Bronchial epithelial cell (primary cell): ENCODE measurements around the gene HSF2BP. TPM values are rescaled to one million over a fixed set of nuclear protein-coding genes. Genes with fewer than 3 reads are reported as not detected.
"Not testable (repeated sequence)": the region's sequence is repeated elsewhere in the genome, so short reads cannot be mapped to it uniquely, and the experiment has no call there.

Experiments used
- DNase-seq: peaks from one replicate; pipeline ENCODE4 v3.0.0-alpha.2; 2010; ENCODE audit warnings: low read depth
- FAIRE-seq: peaks from 2 replicates; lab custom pipeline; 2011; peaks lifted over from hg19 to GRCh38; lab: Jason Lieb, UNC
- H3K27me3 ChIP-seq: 2 replicates; pipeline ENCODE4 v1.5.1; 2011; ENCODE audit warnings: low read length; ENCODE audit not compliant: control insufficient read depth, insufficient read depth
- H3K36me3 ChIP-seq: 2 replicates; pipeline ENCODE4 v1.5.1; 2011; ENCODE audit warnings: low read length; ENCODE audit not compliant: control insufficient read depth, insufficient read depth
- H3K4me3 ChIP-seq: 2 replicates; pipeline ENCODE4 v1.5.1; 2011; ENCODE audit warnings: mild to moderate bottlenecking, low read depth, low read length, control low read depth
- total RNA-seq: library from RNA; depleted of rRNA; stranded (reverse); fragments of >200 nt; gene quantifications from 2 replicates; pipeline ENCODE4 v1.2.1, GENCODE V29; 2014

Gene HSF2BP
- total RNA-seq, 1 donor from 2014 or later, result 6.6 TPM

DNA sequence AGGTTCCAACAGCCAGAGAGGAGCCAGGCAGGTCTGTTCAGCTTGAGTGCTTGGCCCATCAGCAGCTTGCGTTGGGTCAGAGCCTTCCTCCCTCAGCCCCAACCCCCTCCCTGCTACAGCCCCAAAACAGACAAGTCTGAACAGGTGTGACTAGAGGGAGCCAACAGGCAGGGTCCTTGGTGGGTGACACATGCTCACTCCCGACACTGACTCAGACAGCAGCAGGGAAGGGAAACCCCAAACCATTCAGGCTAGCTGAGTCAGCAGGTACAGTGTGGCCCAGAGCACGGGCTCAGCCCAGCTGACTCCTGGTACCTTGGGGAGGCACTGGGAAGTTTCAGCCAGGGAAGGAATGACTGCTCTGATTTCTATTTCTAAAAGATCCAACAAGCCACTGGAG lies 148.6 kb downstream of the HSF2BP start:
- H3K4me3 ChIP-seq, DNase-seq, H3K27me3 ChIP-seq, H3K36me3 ChIP-seq: not testable (repeated sequence)
- FAIRE-seq, result peak; percentile 99

DNA sequence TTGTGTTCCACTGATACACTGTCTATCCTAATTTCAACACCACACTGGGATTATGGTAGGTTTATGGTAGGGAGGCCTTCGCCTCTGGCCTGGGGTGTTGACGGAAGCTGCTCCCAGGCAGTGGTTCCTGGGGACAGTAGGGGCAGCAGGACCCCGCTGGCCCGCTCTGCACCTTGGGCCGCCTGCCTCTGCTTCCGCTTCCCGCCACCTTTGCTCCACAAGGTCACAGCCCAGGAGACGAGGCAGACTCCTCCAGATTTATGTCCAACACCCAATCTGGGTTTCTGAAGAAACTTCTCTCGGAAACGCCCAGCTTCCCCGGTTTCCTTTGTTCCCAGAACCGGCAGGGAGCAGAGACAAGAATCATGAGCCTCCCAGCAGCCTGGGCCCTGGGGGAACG lies 155.4 kb downstream of the HSF2BP start:
- not testable (repeated sequence) for DNase-seq, H3K36me3 ChIP-seq, H3K4me3 ChIP-seq, H3K27me3 ChIP-seq, FAIRE-seq

DNA sequence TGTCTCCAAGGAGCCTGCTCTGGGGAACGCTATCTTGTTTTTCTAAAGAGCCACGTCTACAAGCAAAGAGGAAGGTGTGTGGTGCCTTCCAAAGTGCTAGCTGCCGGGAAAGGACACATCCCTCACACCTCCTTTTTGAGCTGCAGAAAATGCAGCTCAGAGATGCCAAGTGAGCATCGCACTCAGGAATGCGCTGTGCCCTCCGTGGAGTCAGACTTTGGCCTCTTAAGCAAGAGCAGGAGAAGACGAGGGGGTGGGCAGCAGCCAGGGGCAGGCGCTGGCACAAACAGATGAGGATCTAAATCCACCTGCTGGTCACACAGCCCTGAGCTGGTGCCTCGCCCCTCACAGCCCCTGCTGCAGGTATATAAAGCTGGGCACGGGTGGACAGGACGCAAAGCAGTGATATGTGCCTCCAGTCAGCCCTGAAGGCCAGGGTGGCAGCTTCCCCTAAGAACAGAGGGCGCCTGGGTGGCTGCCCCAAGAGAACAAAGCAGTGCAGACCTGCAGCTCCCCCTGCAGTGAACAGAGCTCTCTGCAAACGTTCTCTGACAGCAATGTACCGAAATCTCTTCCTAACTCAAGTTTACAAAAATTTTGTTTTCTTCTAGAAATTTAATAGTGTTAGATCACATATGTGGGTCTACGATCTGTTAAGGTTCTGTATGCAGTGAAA lies 156.1 kb downstream of the HSF2BP start:
- not testable (repeated sequence) for DNase-seq, H3K4me3 ChIP-seq, FAIRE-seq, H3K27me3 ChIP-seq, H3K36me3 ChIP-seq

DNA sequence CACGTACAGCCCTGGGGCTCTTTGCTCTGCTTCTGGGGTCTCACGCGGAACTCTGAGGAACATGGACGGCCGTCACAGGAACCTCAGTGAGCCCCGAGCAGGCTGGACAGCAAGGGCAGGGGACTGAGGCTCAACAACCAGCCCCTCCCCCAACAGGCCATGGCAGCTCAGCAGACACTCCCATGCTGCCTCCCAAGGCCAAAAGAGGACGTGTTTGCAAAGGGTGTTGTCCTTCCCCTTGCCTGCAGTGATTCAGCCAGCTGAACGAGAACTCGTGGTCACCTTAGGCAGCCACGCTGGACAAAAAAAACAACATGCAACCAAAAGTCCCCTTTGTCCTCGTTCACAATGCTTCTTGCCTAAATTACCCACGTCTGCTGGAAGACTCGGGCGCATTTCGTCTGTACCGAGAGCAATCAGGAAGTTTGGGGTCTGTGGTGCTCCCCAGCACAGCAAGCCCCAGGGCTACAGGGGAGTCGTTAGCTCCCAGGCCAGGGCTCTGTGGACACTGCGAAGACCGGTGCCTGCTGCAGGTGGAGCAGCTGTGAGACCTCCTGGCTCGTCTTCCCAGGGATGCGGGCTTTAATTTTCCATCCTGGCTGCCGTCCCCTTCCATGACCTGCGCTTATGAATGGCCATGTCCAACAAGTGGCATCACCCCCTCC lies 156.7 kb downstream of the HSF2BP start:
- not testable (repeated sequence) for DNase-seq, H3K36me3 ChIP-seq, H3K4me3 ChIP-seq, H3K27me3 ChIP-seq
- peak; percentile 93 for FAIRE-seq

DNA sequence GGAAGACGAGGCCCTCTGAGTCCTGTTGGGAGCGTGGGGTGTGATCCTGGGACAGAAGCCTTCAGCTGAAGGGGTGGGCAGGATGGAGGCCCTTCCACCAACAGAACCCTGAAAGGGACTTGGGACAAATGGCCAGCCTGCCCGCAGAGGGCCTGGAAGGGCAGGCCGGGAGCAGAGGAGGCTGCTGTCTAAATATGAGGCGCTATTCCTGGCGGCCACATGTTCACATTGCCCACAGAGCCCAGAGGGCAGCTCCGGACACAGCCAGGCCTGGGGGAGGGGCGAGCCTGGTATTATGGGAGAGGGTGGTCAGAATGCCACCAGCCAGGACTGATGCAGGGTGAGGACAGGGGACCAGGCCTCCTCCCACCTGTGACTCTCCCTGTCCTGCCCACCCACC lies 160.4 kb downstream of the HSF2BP start:
- H3K36me3 ChIP-seq, DNase-seq, H3K4me3 ChIP-seq, FAIRE-seq, H3K27me3 ChIP-seq: not testable (repeated sequence)

DNA sequence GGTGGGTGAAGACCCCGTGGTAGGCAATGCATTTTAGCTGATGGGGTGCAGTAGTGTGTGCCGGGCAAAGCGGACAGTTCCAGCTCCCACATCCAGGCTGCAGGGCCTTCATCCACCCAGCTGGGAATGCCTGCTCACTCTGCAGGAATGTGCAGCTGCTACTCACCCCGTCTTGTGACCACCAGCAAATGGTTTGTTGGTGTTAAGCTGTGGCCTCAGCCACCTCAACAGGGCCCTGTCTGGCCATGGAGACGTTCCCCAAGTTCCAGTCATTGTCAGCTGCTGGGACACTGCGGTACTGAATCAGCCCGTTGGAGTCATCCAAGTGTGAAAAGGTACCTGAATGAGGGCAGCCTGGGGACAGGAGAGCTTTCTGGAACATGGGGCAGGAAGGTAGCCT lies 161.2 kb downstream of the HSF2BP start:
- H3K36me3 ChIP-seq, H3K4me3 ChIP-seq, H3K27me3 ChIP-seq, DNase-seq: not testable (repeated sequence)
- FAIRE-seq, result peak; percentile 18

DNA sequence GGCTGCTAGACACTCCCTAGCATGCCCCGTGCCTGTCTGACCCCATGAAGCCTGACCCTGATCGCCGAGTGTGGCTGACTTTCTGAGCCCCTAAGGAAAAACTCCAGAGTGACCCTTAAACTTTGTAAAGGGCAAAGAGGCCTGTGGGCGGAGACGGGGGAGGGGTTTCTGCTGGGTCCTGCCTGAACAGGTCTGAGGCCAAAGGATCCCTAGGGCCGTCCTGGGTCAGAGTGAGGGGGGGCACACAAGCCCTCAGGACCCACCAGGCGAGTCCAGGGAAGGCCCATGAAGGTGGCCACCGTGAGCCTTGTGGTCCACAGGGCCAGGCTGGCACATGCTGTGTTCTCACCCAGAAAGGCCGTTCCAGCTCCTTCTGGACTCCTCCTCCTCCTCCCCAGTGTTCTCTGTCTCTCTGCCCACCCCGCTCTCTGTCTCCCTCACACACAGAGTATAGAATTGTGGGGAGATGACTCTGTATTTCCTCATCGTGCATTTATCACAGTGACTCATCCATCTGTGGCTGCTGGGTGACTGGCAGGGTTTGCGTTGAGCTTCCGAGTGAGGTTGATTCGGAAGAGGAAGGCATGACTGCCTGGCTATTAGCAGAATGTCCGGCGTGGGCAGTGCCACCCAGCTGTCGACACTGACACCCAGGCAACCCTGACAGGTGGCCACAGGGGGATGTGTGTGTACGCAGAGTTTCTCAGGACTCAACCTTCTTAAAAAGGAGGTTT lies 164.8 kb downstream of the HSF2BP start:
- not testable (repeated sequence) for H3K4me3 ChIP-seq, H3K27me3 ChIP-seq, H3K36me3 ChIP-seq, DNase-seq
- peak; percentile 96 for FAIRE-seq

DNA sequence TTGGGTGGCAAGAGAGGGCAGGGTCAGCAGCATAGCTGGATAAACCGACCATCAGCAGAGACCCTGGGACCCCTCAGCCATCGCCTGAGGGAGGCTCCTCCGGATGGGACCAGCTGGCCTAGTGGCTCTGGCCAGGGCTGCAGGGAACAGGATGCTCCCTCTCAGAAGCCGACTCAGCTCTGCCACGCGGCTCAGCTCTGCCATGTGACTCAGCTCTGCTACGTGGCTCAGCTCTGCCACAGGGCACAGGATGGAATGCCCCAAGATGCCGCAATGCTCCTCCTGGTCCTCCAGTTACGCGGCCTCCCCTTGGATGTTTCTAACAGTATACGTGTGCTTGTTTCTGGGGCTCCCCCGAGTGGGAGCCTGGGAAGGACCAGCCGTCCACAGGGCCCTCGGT lies 165.8 kb downstream of the HSF2BP start:
- H3K4me3 ChIP-seq, H3K36me3 ChIP-seq, H3K27me3 ChIP-seq, DNase-seq: not testable (repeated sequence)
- peak; percentile 94 for FAIRE-seq

DNA sequence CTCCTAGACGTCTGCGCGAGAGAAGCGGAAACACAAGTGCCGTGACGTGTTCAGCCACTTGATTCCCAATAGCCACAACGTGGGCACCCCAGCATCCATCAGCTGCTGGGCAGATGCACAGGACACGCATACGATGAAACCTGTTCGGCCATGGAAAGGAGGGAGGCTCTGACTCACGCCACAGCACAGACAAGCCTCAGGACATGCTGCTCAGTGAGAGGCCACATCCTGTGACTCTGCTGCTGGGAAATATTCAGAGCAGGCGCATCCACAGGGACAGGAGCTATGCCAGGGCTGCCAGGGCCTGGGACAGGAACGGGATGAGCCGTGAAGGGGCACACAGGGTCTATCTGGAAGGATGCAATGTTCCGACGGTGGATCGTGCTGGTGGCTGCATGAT lies 171.1 kb downstream of the HSF2BP start:
- DNase-seq, H3K4me3 ChIP-seq, H3K36me3 ChIP-seq, H3K27me3 ChIP-seq: not testable (repeated sequence)
- peak; percentile 89 for FAIRE-seq

DNA sequence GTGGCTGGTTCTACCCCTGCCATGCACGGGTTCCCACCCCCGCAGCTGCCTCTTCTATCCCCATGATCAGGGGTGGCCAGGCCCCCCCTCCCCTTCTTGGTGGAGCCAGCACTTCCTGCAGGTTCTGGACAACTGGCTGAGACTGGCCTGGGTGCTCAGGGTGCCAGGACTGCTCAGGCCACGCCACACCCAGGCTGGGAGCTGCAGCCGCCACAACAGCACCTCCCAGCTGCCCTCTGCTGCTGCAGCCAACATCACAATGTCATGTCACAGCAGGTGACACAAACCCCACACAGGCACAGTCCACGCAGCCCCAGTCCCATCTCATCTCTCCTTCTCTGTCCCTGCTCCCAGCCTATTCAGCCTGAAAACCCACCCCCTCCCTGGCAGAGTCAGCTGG lies 173.2 kb downstream of the HSF2BP start:
- not testable (repeated sequence) for H3K36me3 ChIP-seq, FAIRE-seq, H3K4me3 ChIP-seq, DNase-seq, H3K27me3 ChIP-seq

DNA sequence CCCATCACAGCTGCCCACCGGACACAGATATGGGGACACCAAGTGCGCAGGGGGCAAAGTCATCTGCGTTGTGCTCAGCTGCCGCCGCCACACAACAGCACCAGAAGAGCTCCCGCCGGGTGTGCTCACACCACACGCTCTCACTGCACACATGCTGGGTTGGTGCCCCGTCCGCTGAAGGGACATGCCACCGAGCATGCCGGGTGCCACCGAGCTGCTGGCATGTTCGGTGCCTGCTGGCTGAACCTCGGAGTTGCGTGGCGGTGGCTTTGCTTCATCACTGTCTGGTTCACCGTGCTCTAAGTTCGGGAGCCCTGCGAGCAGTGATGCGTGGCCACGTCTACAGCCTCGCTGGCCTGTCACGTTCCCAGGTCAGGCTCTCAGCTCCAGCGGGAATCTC lies 174.3 kb downstream of the HSF2BP start:
- not testable (repeated sequence) for H3K4me3 ChIP-seq, H3K36me3 ChIP-seq, FAIRE-seq, H3K27me3 ChIP-seq, DNase-seq

DNA sequence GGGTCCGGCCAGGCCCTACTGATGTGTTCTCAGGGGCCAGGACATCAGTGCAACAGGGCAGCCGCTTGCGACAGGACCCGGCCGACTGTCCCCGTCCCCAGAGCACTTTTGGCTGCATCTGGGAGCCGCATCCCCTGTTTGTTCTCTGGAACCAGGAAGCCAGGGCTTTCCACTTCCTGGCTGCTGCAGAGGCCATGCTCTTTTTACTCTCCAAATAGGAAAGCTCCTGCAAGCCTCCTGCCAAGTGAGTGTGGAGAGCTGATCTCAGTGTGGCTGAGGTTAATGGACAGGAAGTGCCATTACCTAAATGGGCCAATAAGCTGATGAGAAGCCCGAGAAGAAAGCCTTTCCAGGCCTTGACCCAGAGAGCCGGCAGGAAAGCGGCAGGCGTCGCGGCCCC lies 180.1 kb downstream of the HSF2BP start:
- DNase-seq, H3K36me3 ChIP-seq, H3K4me3 ChIP-seq, FAIRE-seq, H3K27me3 ChIP-seq: not testable (repeated sequence)
